ENCODE results near the gene CACNG8.
A peak's percentile ranks its signal among the peaks of the same experiment; 100 is the strongest.

CACNG8 gene

GRCh38 chr19:53957448-53958167 is 5.1 kb upstream of the CACNG8 start:
- Mint-ChIP-seq H3K36me3 (no peaks in the 10 kb centered on the region), H3K4me3 (no peak overlapping the region), H3K4me1 (peaks cover 10% of the 10 kb centered on the region), H3K27ac (no peak overlapping the region), H3K9me3 (no peaks in the 10 kb centered on the region)
- no peak for DNase-seq (ENCODE audit: low spot score in 2 of 2)
- ATAC-seq, result no peak

- Mint-ChIP-seq H3K27ac (no peak overlapping the region), H3K9me3 (no peaks in the 10 kb centered on the region), H3K36me3 (no peaks in the 10 kb centered on the region), H3K4me3 (no peak overlapping the region), H3K4me1 (peaks cover 10% of the 10 kb centered on the region)
- ATAC-seq (no peak), DNase-seq (ENCODE audit: low spot score in 2 of 2) (no peak)
Observed at GRCh38 chr19:53958168-53958571, 4.6 kb upstream of the CACNG8 start.

- Mint-ChIP-seq H3K4me1 (peaks cover 18% of the 10 kb centered on the region), H3K27ac (no peak overlapping the region), H3K36me3 (no peaks in the 10 kb centered on the region), H3K4me3 (no peak overlapping the region), H3K9me3 (no peaks in the 10 kb centered on the region)
- DNase-seq (ENCODE audit: low spot score in 2 of 2), result no peak
- ATAC-seq, result no peak
Observed at GRCh38 chr19:53958823-53959757, 3.6 kb upstream of the CACNG8 start.

- Mint-ChIP-seq H3K36me3 (no peaks in the 10 kb centered on the region), H3K4me1 (peaks cover 28% of the 10 kb centered on the region), H3K9me3 (no peaks in the 10 kb centered on the region), H3K27ac (no peak overlapping the region), H3K4me3 (no peak overlapping the region)
- DNase-seq (ENCODE audit: low spot score in 2 of 2) (no peak), ATAC-seq (no peak)
Observed at GRCh38 chr19:53960187-53960586, 2.5 kb upstream of the CACNG8 start.

GRCh38 chr19:53960886-53961285 is 1.9 kb upstream of the CACNG8 start:
- no peak overlapping the region for H3K4me3 Mint-ChIP-seq
- H3K36me3 Mint-ChIP-seq, result no peaks in the 10 kb centered on the region
- no peaks in the 10 kb centered on the region for H3K9me3 Mint-ChIP-seq
- no peak for DNase-seq (ENCODE audit: low spot score in 2 of 2)
- no peak for ATAC-seq
- peaks cover 32% of the 10 kb centered on the region for H3K4me1 Mint-ChIP-seq
- no peak overlapping the region for H3K27ac Mint-ChIP-seq

- no peak overlapping the region for H3K4me3 Mint-ChIP-seq
- H3K4me1 Mint-ChIP-seq, result peaks cover 32% of the 10 kb centered on the region
- H3K9me3 Mint-ChIP-seq, result no peaks in the 10 kb centered on the region
- ATAC-seq, result no peak
- no peak for DNase-seq (ENCODE audit: low spot score in 2 of 2)
- H3K27ac Mint-ChIP-seq, result no peak overlapping the region
- no peaks in the 10 kb centered on the region for H3K36me3 Mint-ChIP-seq
Observed at GRCh38 chr19:53961523-53962356, 997 bp upstream of the CACNG8 start.

- H3K27ac Mint-ChIP-seq, result no peak overlapping the region
Observed at GRCh38 chr19:53965091-53965490, 2.4 kb downstream of the CACNG8 start.

GRCh38 chr19:53966931-53967330 is 4.2 kb downstream of the CACNG8 start:
- peaks cover 21% of the 10 kb centered on the region for H3K4me1 Mint-ChIP-seq
- no peaks in the 10 kb centered on the region for H3K36me3 Mint-ChIP-seq
- no peaks in the 10 kb centered on the region for H3K9me3 Mint-ChIP-seq
- no peak overlapping the region for H3K27ac Mint-ChIP-seq
- DNase-seq (ENCODE audit: low spot score in 2 of 2), result no peak
- no peak overlapping the region for H3K4me3 Mint-ChIP-seq
- ATAC-seq, result no peak

More at GRCh38 chr19:53965091-53965490, 2.4 kb downstream of the CACNG8 start:
- Mint-ChIP-seq H3K4me3 (no peak overlapping the region), H3K9me3 (no peaks in the 10 kb centered on the region), H3K36me3 (no peaks in the 10 kb centered on the region), H3K4me1 (peaks cover 21% of the 10 kb centered on the region)
- ATAC-seq (no peak), DNase-seq (ENCODE audit: low spot score in 2 of 2) (no peak)

- Mint-ChIP-seq H3K4me3 (no peak overlapping the region), H3K9me3 (no peaks in the 10 kb centered on the region), H3K27ac (no peak overlapping the region), H3K4me1 (peaks cover 11% of the 10 kb centered on the region), H3K36me3 (no peaks in the 10 kb centered on the region)
- ATAC-seq (no peak), DNase-seq (ENCODE audit: low spot score in 2 of 2) (no peak)
Observed at GRCh38 chr19:53969366-53969765, 6.6 kb downstream of the CACNG8 start.

GRCh38 chr19:53971673-53972072 is 8.9 kb downstream of the CACNG8 start:
- Mint-ChIP-seq H3K27ac (no peak overlapping the region), H3K4me3 (no peak overlapping the region)

GRCh38 chr19:53977429-53977990 is 14.8 kb downstream of the CACNG8 start:
- H3K36me3 Mint-ChIP-seq, result peaks cover 6% of the 10 kb centered on the region
- peaks cover 7% of the 10 kb centered on the region for H3K9me3 Mint-ChIP-seq
- H3K4me3 Mint-ChIP-seq, result peak overlapping the region; percentile 42
- no peak overlapping the region for H3K27ac Mint-ChIP-seq
- peak; percentile 79 for ATAC-seq
- peak; percentile 36 to 73 for DNase-seq (ENCODE audit: low spot score in 2 of 2)
- H3K4me1 Mint-ChIP-seq, result peaks cover 29% of the 10 kb centered on the region

More at GRCh38 chr19:53971673-53972072, 8.9 kb downstream of the CACNG8 start:
- Mint-ChIP-seq H3K36me3 (no peaks in the 10 kb centered on the region), H3K4me1 (no peaks in the 10 kb centered on the region), H3K9me3 (no peaks in the 10 kb centered on the region)
- DNase-seq (ENCODE audit: low spot score in 2 of 2) (no peak), ATAC-seq (no peak)

- Mint-ChIP-seq H3K4me3 (peak overlapping the region; percentile 42), H3K36me3 (peaks cover 6% of the 10 kb centered on the region), H3K9me3 (peaks cover 7% of the 10 kb centered on the region), H3K27ac (no peak overlapping the region), H3K4me1 (peaks cover 29% of the 10 kb centered on the region)
- DNase-seq (ENCODE audit: low spot score in 2 of 2) (no peak), ATAC-seq (no peak)
Observed at GRCh38 chr19:53977991-53978731, 15.4 kb downstream of the CACNG8 start.

GRCh38 chr19:53978975-53979801 is 16.5 kb downstream of the CACNG8 start:
- H3K36me3 Mint-ChIP-seq, result peaks cover 6% of the 10 kb centered on the region
- no peak overlapping the region for H3K27ac Mint-ChIP-seq

More at GRCh38 chr19:53978975-53979801, 16.5 kb downstream of the CACNG8 start:
- H3K9me3 Mint-ChIP-seq, result peaks cover 7% of the 10 kb centered on the region
- peak overlapping the region; percentile 24 for H3K4me3 Mint-ChIP-seq
- peaks cover 29% of the 10 kb centered on the region for H3K4me1 Mint-ChIP-seq
- ATAC-seq, result no peak
- DNase-seq (ENCODE audit: low spot score in 2 of 2), result no peak

All from stimulated activated effector memory CD8-positive, alpha-beta T cell treated with anti-CD3 and anti-CD28 coated beads, Interleukin-12 subunit alpha, Interleukin-12 subunit beta, amount 100 ng/mL, for 72 hours (primary cell).